ENCODE data around the gene GATB. TPM values are rescaled to one million over a fixed set of nuclear protein-coding genes. Genes with fewer than 3 reads are reported as not detected.

GATB gene
- total RNA-seq, 4 donors from 2014 or later, result 13.4 to 42.2 (median 24.8) TPM

GRCh38 chr4:151719956-151720334, 40.9 kb downstream of the GATB start:
- TF ChIP-seq, protein P1, sequence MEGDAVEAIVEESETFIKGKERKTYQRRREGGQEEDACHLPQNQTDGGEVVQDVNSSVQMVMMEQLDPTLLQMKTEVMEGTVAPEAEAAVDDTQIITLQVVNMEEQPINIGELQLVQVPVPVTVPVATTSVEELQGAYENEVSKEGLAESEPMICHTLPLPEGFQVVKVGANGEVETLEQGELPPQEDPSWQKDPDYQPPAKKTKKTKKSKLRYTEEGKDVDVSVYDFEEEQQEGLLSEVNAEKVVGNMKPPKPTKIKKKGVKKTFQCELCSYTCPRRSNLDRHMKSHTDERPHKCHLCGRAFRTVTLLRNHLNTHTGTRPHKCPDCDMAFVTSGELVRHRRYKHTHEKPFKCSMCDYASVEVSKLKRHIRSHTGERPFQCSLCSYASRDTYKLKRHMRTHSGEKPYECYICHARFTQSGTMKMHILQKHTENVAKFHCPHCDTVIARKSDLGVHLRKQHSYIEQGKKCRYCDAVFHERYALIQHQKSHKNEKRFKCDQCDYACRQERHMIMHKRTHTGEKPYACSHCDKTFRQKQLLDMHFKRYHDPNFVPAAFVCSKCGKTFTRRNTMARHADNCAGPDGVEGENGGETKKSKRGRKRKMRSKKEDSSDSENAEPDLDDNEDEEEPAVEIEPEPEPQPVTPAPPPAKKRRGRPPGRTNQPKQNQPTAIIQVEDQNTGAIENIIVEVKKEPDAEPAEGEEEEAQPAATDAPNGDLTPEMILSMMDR (IDR thresholded peaks at IDR 0.05; ENCODE audit: low read depth), result no peak

GRCh38 chr4:151718984-151719955, 41.5 kb downstream of the GATB start:
- TF ChIP-seq, protein P1 (IDR thresholded peaks at IDR 0.05; ENCODE audit: low read depth), result no peak

DNA sequence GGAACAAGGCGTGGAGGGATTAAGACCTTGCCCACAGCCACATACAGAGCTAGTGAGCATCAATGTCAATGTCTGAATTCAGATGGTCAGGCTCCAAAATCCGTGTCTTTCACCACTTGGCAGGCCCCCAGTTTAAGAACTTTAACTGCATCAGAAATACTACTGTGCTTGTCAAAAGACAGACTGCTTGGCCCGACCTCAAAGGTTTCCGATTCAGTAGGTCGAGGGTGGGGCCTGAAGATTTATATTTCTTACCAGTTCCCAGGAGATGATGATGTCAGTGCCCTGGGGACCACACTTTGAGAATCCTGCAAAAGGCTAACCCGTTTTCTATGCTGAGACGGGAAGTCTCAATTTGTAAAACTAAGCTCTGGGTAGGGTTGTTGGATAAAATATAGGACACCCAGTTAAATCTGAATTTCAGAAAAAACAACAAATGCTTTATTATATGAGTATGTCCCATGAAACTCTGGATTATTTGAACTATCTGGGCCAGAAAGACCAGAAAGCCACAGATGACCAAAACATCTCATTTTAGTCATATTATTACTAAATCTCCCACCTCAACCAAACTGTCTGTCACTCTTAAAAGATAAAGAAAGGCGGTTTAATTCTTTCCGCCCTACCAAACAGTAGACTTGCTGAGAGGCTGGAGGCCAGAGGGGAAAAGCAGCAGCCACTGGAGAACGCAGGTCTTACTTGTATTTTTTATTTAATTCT, 42.7 kb downstream of the GATB start:
- TF ChIP-seq, protein P1 (IDR thresholded peaks at IDR 0.05; ENCODE audit: low read depth), result no peak

GRCh38 chr4:151717314-151717713, 43.5 kb downstream of the GATB start:
- TF ChIP-seq, protein P1 (IDR thresholded peaks at IDR 0.05; ENCODE audit: low read depth), result no peak

DNA sequence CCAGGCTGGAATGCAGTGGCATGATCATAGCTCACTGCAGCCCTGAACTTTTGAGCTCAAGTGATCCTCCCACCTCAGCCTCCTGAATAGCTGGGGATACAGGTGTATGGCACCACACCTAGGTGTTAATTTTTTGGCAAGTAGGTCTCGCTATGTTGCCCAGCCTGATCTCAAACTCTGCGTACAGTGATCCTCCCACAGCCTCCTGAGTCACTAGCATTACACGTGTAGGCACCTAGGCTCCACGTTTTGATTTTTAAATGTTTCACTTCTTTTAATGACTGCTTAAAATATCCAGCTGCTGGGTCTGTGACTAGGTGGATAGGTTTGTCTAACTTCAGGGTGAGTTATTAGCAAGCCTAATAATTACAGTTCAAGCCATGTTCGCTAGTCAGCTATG, 44.5 kb downstream of the GATB start:
- TF ChIP-seq, protein P1 (IDR thresholded peaks at IDR 0.05; ENCODE audit: low read depth), result no peak

DNA sequence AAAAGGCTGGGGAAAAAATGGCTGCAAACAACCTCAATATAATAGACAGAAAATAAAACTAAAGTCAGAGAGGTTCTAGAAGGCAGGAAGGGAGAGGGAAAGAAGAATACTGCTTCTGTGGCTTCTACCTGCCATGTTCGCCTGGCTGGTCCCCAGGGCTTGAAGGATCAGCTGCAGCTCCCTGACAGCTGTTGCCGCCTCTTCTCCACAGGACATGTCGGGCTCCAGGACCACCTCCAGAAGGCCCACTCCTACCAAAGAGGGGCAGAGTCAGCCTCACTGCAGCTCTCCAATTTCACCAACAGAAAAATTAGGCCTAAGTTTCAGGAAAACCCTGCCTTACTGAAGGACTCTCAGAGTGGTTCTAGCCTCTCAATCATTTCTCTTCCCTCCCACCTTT, 44.9 kb downstream of the GATB start:
- TF ChIP-seq, protein P1 (IDR thresholded peaks at IDR 0.05; ENCODE audit: low read depth), result no peak

DNA sequence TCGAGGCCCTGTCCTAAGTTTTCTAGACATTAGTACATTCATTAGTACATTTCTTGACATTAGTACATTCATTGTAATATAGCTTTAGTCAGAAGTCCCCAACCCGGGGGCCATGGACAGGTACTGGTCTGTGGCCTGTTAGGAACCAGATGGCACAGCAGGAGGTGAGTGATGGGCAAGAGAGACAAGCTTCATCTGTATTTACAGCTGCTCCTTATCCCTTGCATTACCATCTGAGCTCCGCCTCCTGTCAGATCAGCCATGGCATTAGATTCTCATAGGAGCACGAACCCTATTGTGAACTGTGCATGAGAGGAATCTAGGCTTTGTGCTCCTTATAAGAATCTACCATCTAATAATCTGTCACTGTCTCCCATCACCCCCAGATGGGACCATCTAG, 48.0 kb downstream of the GATB start:
- TF ChIP-seq, protein P1 (IDR thresholded peaks at IDR 0.05; ENCODE audit: low read depth), result no peak

Measured in subcutaneous adipose tissue (tissue), 4 donors.